GM21737 (cell line): ENCODE data around the gene BAD.
"Not testable (repeated sequence)": the region's sequence is repeated elsewhere in the genome, so short reads cannot be mapped to it uniquely, and the experiment has no call there.

Experiments
- ATAC-seq: cut with Tn5 transposase; IDR thresholded peaks from one replicate; pipeline ENCODE4 v1.9.1; 2021; ENCODE audit warnings: mild to moderate bottlenecking, moderate library complexity; ENCODE audit not compliant: unreplicated experiment

BAD gene

DNA sequence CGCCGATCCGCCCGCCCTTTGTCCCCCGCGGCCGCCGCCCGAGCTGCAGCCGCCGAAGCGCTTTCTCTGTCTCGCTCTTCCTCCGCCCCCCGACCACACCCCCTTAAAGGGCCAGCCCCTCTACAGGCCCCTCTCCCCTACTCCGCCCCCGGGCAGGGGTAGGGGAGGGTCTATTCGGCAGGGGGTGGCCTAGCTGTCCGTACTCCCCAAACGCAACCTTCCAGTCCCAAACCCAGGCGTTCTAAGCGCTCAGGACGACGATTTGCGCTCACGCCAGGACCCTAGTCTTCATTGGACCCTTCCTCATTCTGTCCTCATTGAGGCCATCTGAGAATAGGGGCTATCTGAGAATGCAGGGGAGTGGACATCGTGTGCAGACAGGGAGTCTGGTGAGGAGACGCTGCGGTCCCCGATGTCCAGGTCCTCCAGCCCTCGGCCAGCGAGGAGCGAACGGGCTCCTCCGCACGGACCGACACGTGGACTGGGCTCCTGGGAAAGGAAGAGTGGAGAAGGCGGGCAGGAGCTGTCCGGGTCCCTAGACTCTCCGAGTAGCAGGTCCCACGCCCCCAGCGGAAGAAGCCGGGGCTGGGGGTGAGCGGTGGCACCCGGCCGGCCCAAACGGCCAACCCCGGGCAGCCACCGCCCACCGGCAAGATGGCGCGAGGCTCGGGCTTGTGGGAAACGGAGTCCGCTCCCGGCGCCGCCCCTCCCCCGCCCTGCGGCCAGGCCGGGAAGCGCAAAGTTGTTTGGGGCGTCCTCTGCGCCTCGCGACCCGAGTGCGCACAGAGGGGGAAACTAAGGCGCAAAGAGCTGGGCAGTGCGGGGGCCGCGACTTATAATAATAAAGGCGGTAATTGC is 37.4 kb downstream of the BAD start, which contains the start of gene PPP1R14B:
PPP1R14B (minus strand) TSS at position 73 of the 858 bp plus-strand sequence. CDS start 270 bp downstream, outside the sequence.
- no peak for ATAC-seq

DNA sequence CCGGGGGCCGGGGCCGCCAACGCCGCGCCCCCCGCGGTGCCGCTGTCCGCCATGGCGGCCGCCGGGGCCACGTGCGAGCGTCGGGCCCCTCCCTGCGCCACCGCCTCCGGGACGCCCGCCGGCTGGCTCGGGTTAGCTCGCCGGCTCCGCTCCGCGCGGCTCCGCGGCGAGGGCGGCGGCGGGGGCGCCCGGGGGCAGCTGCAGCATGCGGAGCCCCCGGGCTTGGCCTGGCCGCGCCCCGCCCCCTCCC is 37.9 kb downstream of the BAD start:
- not testable (repeated sequence) for ATAC-seq

DNA sequence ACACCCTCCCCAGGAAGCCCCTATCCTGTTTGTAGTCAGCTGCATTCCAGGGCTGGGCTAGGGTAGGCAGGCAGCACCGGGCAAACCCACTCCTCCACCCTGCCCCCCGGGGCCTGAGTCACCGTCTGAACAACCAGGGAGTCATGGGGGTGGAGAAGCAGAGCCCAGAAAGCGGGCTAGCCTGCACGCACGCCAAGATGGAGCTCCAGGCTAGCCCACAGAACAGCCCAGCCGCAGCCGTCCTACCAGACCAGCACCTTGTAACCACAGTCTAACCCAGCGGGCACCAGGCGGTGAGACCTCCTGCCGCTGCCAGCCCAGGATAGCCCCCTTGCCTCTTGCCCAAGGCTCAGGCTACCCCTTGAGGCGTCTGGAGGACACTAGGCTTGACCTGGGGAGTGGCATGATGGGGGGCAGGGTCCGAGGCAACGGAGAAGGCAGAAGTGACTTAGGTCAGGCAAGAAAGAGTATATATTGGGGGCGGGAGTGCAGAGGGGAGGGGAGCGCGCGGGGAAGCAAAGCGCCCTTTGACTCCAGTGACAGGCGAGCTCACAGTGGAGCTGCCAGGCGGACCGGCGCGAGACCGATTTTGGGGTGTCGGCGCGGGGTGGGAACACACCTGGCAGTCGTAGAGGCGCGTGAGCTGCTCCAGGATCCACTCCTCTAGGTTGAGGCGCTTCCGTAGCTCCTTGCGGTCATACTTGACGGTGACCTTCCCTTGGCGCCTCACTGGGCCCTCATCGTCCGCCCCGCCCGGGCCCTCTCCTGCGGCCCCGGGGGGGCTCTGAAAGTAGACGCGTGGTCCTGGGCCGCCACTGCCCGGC is 38.5 kb downstream of the BAD start:
- ATAC-seq, result no peak

DNA sequence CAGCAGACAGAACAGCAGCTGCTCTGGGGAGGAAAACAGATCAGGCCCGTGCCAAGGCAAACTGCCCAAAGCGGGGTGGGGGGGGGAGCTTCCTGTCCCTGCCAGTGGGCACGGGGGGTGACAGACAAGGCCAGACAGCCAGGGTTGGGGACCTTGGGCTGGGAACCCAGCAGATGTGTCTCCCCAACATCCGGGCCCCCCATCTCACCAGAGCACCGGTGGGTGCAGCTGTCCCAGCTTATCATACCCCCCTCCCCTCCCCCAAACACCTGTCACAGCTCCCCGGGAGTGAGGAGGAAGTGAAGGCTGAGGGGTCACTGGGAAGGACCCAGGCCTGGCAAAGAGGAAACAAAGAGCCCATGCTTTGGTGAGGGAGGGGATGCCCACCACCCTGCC is 39.1 kb downstream of the BAD start:
- no peak for ATAC-seq

DNA sequence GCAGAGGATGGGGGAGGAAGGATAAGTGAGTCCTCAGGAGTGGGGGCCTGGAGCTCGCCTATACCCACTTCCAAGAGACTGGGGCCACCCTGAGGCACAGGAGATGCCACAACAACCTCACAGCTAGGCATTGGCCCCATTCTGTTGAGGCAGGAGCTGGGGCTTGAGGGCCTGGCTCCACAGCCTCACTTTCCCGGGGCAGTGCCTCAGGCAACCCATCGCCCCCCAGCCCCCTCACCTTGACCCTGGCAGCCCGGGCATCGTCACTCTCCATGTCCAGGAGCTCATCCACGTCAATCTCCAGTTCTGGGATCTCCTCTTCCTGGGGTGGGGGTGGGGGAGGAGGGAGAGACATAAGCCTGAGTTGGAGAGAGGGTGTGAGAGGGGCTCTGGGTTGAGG is 39.5 kb downstream of the BAD start:
- no peak for ATAC-seq

DNA sequence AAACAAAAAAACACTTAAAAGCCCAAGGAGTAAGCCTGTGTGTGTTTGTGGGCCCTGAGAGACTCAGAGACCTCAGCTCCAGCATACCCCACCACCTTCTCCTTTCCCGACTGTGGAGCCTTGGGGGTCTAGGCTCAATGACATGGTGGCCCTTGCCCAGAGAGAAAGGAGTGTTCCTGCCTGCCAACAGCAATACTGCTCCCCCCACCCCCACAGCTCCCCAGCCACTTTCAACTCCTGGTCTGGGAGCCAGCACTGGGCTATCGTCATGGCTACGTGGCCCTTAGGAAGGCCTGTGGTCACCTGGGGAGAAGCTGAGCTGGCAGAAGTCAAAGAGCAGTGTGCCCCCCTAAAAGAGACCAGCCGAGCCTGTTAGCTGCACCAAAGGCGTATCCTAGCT is 40.4 kb downstream of the BAD start:
- no peak for ATAC-seq

DNA sequence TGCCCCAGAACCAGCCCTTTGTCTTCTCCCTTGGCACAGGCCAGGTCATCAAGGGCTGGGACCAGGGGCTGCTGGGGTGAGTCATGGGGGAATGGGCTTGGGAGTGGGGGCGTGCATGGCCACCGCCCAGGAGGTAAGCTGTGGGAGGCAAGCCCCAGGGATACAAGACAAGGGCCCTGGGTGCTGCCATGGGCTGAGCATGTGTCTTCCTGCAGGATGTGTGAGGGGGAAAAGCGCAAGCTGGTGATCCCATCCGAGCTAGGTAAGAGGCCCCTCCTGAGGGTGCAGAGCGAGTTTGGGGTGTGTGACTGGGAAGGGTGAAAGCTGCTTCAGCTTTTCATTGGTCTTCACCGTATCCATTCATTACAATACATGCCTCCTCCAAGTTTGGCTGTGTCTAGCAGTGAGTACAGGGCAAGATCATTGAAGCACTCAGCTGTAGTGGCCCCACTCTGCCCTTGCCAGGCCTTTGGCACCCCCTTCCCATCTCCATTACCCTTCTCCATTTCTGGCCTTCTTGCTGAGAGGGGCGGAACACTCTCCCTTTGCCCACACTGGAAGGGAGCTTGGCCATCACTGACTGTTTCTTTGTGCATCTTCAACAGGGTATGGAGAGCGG is 41.1 kb downstream of the BAD start:
- ATAC-seq, result no peak

DNA sequence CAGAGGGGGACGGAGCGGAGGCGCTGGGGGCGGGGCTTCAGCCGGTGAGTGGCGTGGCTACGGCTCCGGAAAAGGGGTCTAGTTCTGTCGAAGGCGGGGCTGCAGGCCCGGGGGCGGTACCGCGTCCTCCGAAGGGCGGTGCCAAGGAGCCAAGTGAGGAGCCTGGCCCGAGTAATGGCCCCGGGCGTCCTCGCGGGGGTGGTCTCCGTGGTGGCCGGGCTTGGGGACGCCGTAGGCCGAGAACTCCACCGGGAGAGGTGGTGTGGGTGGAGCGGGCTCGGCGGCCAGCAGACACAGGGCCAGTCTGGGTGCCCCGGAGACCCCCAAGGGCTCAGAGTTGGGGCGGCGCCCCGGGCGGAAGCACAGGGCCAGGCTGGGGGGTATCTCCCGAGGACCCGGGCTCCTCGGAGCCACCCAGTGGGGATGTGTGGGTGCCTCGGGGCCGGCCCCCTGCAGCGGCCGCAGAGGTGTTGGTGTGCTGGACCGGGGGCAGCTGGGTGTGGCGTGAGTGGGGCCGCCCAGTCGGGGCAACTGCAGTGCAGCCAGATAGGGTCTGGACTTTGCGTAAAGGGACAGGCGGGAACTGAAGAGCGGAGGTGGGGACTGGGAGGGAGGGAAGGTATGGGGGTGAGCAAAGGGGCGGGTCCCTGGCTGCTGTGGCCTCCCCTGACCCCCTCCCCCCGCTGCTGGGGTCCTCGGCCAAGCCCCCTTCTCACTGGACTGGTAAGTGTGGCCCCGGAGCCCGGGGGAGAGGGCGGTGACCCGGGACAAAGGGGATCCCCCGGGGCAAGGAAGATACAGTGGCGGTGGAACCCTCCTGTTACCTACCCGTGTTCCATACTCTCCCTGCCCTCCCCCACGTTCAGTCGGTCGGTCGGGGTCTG is 42.7 kb downstream of the BAD start:
- peak; percentile 6 for ATAC-seq

DNA sequence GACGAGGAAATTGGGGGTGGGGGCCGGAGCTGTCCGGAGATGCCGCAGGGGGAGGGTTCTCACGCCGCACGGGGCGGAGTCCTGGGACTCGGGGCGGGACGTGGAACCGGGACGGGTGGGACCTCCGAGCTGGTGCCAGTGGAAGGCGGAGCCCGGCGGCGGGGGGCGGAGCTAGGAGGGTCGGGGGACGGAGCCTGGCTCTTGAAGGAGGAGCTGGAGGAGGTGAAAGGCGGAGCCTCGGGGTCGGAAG is 43.3 kb downstream of the BAD start:
- ATAC-seq, result peak; percentile 57

DNA sequence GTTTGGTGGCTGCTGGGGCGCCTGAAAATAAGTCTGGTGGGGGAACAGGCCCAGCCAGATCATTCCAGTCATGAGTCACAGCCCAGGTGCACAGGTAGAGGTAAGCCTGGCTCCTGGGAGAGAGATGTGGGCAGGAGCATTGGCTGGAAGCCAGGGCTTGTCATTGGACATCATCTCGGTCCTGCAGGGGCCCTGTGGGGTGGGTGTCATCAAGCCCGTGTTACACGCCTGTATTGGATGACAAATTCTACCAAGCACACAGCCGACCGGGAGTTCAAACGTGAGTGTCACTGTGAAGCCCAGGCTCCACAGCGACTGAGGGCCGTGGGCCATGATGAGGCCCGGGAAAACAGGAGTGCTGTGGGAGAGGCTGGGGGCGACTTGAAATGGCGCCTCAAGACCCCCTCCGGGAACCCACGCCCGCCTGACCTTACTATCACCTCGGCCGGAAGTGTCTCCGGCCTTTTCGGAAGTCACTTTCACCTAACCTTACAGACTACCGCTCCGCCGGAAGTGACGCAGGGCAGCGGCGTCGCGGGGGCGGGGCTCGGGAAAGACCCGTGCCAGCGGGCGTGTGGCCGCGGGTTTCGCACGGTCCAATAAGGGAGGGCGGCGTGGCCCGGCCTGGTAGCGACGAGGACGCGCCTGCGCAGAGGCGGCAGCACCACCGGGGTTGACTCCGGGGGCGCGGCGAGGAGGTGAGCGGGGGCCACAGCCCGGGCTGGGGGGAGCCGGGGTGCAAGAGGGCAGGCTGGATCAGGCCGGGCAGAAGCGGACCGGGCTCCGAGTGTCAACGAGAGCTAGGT is 43.8 kb downstream of the BAD start, which contains the start of gene FKBP2:
FKBP2 (plus strand) TSS at position 661 of the 806 bp plus-strand sequence. CDS start 1,293 bp downstream, outside the sequence.
- peak; percentile 40 for ATAC-seq

DNA sequence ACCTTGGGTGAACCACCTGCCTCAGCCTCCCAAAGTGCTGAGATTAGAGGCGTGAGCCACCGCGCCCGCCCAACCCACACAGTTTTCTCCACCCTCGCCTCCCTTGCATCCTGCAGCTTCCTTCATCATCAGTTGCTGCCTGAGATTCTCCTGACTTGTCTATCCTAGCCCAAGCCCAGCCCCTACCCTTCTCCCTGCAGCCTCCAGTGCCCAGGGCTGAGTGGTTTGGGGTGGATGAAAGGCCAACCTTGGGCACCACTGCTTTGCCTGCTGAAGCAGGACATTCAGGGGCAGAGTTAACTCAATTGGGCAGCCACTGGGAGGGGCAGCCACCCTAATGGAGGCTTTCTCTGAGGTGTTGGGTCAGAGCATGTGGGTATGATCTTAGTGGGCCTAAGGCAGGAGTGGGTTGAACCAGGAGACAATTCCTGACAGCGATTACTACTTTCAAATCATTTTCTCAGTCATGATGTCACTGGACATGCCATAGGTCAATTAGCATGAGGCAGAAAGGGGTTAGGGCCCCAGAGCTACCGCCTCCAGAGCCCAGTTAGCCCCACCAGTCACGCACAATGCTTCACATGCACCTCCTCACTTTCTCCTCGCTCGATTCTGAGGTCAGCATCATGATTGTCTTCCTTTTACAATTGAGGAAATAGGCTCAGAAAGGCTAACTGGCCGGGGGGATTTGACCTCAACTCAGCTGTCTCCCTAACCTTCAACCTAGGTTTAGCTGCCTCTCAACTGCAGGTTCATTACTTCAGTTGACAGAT is 44.6 kb downstream of the BAD start:
- peak; percentile 14 for ATAC-seq

DNA sequence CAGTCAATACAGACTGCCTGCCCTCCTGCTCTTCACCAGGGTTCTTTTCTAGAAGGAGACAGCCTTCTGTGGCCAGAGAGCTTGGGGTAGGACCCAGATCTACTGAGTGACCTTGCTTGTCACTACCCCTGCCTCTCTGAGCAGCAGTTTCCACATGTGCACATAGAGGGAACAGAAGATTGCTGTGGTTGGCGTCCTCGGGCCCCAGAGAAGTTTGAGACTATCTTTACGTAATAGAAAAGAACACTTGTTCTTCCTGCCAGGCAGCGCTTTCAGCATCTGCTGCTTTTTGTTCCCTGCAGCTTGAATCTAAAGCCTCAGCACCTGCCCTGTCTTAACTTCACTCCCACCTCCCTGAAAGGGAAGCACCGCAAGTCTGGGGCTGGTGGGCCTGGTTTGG is 45.5 kb downstream of the BAD start:
- ATAC-seq, result no peak

DNA sequence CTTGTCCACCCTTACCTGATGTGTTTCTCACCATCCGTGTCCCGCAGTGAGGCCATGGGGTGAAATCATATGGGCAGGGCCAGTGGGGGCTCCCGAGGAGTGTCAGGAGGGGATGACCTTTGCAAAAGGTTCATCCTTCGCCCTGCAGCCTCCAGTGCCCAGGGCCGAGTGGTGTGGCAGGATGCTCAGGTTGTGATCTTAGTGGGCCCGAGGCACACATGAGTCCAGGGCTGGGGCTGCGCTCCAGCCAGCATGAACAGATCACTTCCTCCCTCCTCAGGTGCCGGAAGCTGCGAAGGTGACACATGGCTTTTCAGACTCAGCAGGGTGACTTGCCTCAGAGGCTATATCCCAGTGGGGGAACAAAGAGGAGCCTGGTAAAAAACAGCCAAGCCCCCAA is 46.4 kb downstream of the BAD start:
- no peak for ATAC-seq

DNA sequence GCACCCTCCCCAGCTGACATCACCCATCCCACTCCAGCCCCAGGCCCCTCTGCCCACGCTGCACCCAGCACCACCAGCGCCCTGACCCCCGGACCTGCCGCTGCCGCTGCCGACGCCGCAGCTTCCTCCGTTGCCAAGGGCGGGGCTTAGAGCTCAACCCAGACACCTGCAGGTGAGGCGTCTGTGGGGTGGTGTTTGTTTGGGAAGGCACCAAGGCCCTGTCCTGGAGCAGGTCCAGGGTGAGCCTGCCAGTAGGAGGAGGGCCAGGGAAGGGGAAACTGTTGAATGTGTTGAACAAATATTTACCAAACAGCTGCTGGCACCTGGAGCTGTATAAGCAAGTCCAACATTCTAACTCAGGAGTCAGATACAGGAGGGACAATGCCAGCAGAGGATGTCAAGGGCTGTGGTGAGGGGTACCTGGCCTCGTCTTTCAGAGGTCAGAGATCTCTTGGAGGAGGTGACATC is 46.9 kb downstream of the BAD start:
- ATAC-seq, result no peak

DNA sequence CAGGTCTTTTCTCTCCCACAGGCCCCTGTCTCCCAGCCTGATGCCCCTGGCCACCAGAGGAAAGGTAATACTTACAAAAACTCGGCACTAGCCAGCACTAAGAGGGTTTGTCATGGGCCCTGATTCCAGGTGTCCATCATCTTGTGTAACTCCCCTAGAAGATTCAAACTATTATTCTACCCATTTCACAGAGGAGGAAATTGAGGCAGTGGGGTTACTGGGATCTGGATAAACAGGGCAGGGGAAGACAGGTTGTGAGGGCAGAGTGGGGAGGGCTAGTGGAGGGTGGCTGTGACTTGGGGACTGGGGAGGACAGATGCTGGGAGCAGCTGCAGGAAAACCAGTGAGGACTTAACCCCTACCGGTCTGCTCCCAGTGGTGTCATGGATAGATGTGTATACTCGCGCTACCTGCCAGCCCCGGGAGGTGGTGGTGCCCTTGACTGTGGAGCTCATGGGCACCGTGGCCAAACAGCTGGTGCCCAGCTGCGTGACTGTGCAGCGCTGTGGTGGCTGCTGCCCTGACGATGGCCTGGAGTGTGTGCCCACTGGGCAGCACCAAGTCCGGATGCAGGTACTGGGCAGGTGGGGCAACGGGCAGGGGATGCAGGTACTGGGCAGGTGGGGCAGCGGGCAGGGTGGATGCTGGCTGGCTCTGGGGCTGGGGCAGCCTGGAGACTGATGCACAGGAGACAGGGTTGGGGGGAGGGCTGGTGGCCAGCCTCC is 48.9 kb downstream of the BAD start:
- ATAC-seq, result no peak

DNA sequence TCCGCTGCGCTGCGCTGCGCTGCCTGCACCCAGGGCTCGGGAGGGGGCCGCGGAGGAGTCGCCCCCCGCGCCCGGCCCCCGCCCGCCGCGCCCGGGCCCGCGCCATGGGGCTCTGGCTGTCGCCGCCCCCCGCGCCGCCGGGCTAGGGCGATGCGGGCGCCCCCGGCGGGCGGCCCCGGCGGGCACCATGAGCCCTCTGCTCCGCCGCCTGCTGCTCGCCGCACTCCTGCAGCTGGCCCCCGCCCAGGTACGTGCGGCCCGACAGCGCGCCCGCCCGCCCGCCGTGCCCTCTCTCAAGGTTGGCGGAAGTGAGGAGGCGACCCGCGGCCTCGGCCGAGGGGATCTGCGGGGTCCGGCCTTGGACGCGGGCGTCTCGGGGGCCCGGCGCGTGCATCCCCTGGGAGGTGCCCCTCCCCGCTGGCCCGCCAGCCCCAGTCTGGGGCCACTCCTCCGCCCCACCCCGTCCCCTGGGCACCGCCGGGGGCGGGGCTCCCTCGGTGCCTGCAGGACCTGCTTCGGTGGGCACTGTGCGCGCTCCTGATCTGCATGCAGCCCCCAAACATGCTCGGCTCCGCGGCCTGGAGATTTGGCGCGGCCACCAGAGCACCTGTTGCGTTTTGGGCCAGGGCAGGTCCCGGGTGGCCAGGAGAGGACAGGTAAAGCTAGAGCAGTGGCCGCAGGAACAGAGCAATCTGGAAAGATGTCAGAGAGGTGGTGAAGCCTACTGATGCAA is 49.7 kb downstream of the BAD start:
- ATAC-seq, result no peak

DNA sequence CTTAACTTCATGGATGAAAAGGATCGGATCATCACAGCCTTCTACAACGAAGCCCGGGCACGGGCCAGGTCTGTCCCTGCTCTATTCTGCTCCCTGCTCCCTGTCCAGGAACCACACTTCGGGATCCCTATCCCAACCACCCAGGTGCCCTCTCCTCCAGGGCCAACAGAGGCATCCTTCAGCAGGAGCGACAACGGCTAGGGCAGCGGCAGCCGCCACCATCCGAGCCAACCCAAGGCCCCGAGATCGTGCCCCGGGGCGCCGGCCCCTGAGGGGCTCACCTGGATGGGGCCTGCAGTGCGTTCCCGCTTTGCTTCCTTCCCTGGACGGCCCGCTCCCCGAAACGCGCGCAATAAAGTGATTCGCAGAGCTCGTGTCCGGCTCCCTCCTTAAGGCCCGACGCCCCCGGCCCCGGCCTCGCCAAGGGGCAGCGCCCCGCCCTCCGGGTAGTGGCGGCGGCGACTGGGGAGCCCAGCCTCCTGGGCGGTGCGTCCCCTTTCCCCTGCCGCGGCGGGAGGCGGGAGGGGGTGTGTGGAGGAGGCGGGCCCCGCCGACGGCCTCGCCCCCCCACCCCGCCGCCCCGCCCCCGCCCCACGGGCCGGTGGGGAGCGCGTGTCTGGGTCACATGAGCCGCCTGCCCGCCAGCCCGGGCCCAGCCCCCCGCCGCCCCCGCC is 50.4 kb downstream of the BAD start, which contains the start of gene VEGFB:
VEGFB (plus strand) TSS at position 672 of the 674 bp plus-strand sequence. CDS start 250 bp downstream, outside the sequence.
- no peak for ATAC-seq
